Activated CD8-positive, alpha-beta memory T cell treated with anti-CD3 and anti-CD28 coated beads, Interleukin-2, amount 50 U/mL, for 24 hours (primary cell): ENCODE data around the gene FMR1NB.

Source experiments
- DNase-seq: peaks from one replicate; pipeline ENCODE4 v3.0.0-alpha.2; 2020; ENCODE audit errors: extremely low read depth

Gene FMR1NB

GRCh38 chrX:148070504-148070877, 89.4 kb downstream of the FMR1NB start:
- no peak for DNase-seq
